Hepatocyte (in vitro differentiated cells): ENCODE measurements around the gene CD74. TPM values are rescaled to one million over a fixed set of nuclear protein-coding genes. Genes with fewer than 3 reads are reported as not detected.

Experiments
- DNase-seq: peaks from one replicate; pipeline ENCODE4 v3.0.0-alpha.2; 2016; ENCODE audit warnings: low spot score
- H2AFZ ChIP-seq: fragments of 200-600 bp; sonication (generic); 2 replicates; pipeline ENCODE4 v1.6.0; 2016; ENCODE audit warnings: antibody characterized with exemption, mild to moderate bottlenecking
- H3K27ac ChIP-seq: fragments of 200-600 bp; sonication (generic); 2 replicates; pipeline ENCODE4 v1.5.1; 2016; ENCODE audit warnings: mild to moderate bottlenecking
- H3K27me3 ChIP-seq: fragments of 200-600 bp; sonication (generic); 2 replicates; pipeline ENCODE4 v1.6.1; 2016
- H3K36me3 ChIP-seq: fragments of 200-600 bp; sonication (generic); replicated peaks from 2 replicates; pipeline ENCODE4 v1.5.1; 2016; ENCODE audit warnings: low read depth; ENCODE audit not compliant: insufficient read depth
- H3K4me1 ChIP-seq: fragments of 200-600 bp; sonication (generic); 2 replicates; pipeline ENCODE4 v1.5.1; 2016; ENCODE audit warnings: mild to moderate bottlenecking, moderate library complexity; ENCODE audit not compliant: insufficient read depth
- H3K4me2 ChIP-seq: fragments of 200-600 bp; sonication (generic); 2 replicates; pipeline ENCODE4 v1.6.0; 2016
- H3K4me3 ChIP-seq: fragments of 200-600 bp; sonication (generic); 2 replicates; pipeline ENCODE4 v1.5.1; 2016; ENCODE audit warnings: mild to moderate bottlenecking
- H3K79me2 ChIP-seq: fragments of 200-600 bp; sonication (generic); 2 replicates; pipeline ENCODE4 v1.6.0; 2017; ENCODE audit warnings: mild to moderate bottlenecking
- H3K9me2 ChIP-seq: fragments of 200-600 bp; sonication (generic); replicated peaks from 2 replicates; pipeline ENCODE4 v1.6.0; 2017; ENCODE audit warnings: mild to moderate bottlenecking; ENCODE audit not compliant: insufficient read depth
- H3K9me3 ChIP-seq: fragments of 200-600 bp; sonication (generic); 2 replicates; pipeline ENCODE4 v1.5.1; 2016; ENCODE audit warnings: low read depth, mild to moderate bottlenecking
- H4K20me1 ChIP-seq: fragments of 200-600 bp; sonication (generic); 2 replicates; pipeline ENCODE4 v1.6.0; 2016; ENCODE audit warnings: mild to moderate bottlenecking; ENCODE audit not compliant: insufficient read depth, poor library complexity, severe bottlenecking
- CTCF ChIP-seq: fragments of 200-600 bp; sonication (generic); IDR thresholded peaks from 2 replicates; pipeline ENCODE4 v1.5.1; 2016; ENCODE audit warnings: antibody characterized with exemption, mild to moderate bottlenecking; ENCODE audit not compliant: poor library complexity
- EZH2 ChIP-seq: fragments of 200-600 bp; sonication (generic); IDR thresholded peaks from 2 replicates; pipeline ENCODE4 v1.6.1; 2016; ENCODE audit warnings: antibody characterized with exemption, mild to moderate bottlenecking, borderline replicate concordance
- EZH2phosphoT487 ChIP-seq: fragments of 200-600 bp; sonication (generic); IDR thresholded peaks from one replicate; pipeline ENCODE4 v1.6.1; 2018; ENCODE audit warnings: antibody characterized with exemption, mild to moderate bottlenecking, low read depth, moderate library complexity; ENCODE audit not compliant: unreplicated experiment, severe bottlenecking
- WGBS: methylation state at CpG from one replicate; pipeline ENCODE4 v1.1.6; 2016; ENCODE audit warnings: low lambda C conversion rate; ENCODE audit errors: missing lambda C conversion rate; 5-methylcytosine and 5-hydroxymethylcytosine counted together
- polyA plus RNA-seq: library from polyadenylated mRNA; unstranded; fragments of >200 nt; fragmentation: Nextera tagmentation; extraction: Ambion mirVana; gene quantifications from 2 replicates; pipeline ENCODE4 v1.2.1, GENCODE V29; 2016
- total RNA-seq: library from RNA; depleted of rRNA; stranded (reverse); fragments of >200 nt; gene quantifications from 2 replicates; pipeline ENCODE4 v1.2.3, GENCODE V29; 2014

The CD74 gene
- total and polyA plus RNA-seq, 2 experiments from 2014 or later, result 57.2 to 107 TPM

DNA sequence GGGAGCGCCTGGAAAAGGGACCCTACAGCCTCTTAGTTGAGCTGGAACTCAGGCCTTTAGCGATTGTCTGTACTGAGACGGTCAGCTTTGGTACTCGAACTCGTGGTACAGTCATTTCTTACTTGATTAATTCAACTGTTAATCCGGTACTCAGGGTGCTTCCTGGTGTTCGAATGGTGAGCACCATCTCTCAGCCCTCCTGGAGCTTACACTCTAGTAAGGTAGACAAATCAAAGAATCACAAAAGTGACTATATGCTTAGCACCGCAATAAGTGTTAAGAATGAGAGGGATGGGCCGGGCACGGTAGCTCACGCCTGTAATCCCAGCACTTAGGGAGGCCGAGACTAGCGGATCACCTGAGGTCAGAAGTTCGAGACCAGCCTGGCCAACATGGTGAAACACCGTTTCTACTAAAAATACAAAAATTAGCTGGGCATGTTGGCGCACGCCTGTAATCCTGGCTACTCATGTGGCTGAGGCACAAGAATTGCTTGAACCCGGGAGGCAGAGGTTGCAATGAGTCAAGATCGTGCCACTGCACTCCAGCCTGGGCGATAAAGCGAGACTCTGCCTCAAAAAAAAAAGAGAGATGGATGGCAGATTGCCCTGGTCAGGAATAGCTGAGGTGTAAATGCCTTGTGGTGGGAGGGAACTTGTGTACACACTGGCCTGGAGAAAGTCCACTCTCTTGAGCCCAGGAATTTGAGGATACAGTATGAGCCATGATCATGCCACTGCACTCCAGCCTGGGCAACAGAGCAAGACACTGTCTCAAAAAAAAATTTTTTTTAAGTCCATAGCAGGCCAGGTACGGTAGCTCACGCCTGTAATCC is 54.2 kb downstream of the CD74 start:
- peaks cover 24% of the 10 kb centered on the region for H3K4me1 ChIP-seq
- WGBS, result 50% methylated on average over 23 of the region's 23 CpGs
- no peaks in the 10 kb centered on the region for H3K9me2 ChIP-seq
- H3K79me2 ChIP-seq, result peaks cover 28% of the 10 kb centered on the region
- peak overlapping the region; percentile 93 for H3K4me2 ChIP-seq
- TF ChIP-seq EZH2 (no peak), EZH2phosphoT487 (no peak), CTCF (no peak)
- peak overlapping the region; percentile 61 for H3K4me3 ChIP-seq
- no peaks in the 10 kb centered on the region for H3K27me3 ChIP-seq
- no peaks in the 10 kb centered on the region for H3K36me3 ChIP-seq
- peak; percentile 40 for DNase-seq
- no peaks in the 10 kb centered on the region for H3K9me3 ChIP-seq
- peak overlapping the region; percentile 52 for H3K27ac ChIP-seq
- H2AFZ ChIP-seq, result peak overlapping the region; percentile 58
- H4K20me1 ChIP-seq, result no peaks in the 10 kb centered on the region

- Histone ChIP-seq H3K27ac (peak within 1 kb of the TSS; percentile 73), H3K79me2 (peaks cover 28% of the 10 kb centered on the region), H3K36me3 (no peaks in the 10 kb centered on the region), H3K4me2 (peak within 1 kb of the TSS; percentile 93), H4K20me1 (no peaks in the 10 kb centered on the region), H3K9me2 (no peaks in the 10 kb centered on the region), H3K4me1 (peaks cover 27% of the 10 kb centered on the region), H3K27me3 (no peaks in the 10 kb centered on the region), H3K4me3 (peak within 1 kb of the TSS; percentile 61), H2AFZ (peak within 1 kb of the TSS; percentile 58), H3K9me3 (no peaks in the 10 kb centered on the region)
- WGBS, result under 1% methylated on average over 83 of the region's 90 CpGs
- TF ChIP-seq CTCF (no peak), EZH2phosphoT487 (no peak), EZH2 (no peak)
- peak; percentile 99 for DNase-seq
These were observed 55.1 kb downstream of the CD74 start, which contains the start of gene TCOF1 for GRCh38 chr5:150357326-150358260. Gene TCOF1, plus strand, starts transcription at chr5:150357697. Its CDS starts 50 bp downstream, at chr5:150357747.

DNA sequence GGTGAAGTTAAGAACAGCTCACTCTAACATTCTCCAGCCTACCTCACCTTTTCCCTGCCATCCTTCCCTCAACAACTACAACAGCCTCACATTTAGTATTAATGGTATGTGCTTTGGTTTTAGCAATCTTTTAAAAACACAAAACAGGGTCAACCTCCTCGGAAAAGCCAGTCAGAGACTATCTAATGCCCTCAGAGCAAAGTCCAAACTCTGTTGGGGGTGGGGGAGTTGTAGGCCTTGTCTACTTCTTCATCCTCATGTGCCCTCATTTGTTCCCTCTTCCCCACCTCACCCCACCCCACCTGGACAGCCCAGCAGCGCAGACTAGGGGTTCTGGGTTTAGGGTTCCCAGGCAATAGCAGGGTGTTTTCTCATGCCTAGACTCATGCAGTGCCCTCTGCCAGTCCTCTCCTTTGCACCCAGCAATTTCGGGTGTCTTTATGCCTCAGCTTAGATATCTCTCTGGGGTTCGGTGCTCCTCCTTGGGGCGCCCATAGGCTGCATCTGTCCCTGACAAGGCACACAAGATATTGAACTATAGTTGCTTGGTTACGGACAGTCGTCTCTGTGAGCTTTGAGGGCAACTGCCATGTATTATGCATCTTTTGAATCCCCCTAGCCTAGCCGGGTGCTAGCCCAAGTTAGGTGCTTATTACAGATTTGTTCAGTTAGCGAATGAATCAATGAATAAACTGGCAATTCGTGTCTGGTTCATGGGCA is 56.0 kb downstream of the CD74 start:
- Histone ChIP-seq H3K4me2 (peak overlapping the region; percentile 70), H3K9me3 (no peaks in the 10 kb centered on the region), H3K4me1 (peaks cover 29% of the 10 kb centered on the region), H3K27me3 (no peaks in the 10 kb centered on the region), H3K27ac (peak overlapping the region; percentile 73), H3K4me3 (no peak overlapping the region), H3K36me3 (no peaks in the 10 kb centered on the region), H2AFZ (peak overlapping the region; percentile 45), H3K79me2 (peaks cover 28% of the 10 kb centered on the region), H3K9me2 (no peaks in the 10 kb centered on the region), H4K20me1 (no peaks in the 10 kb centered on the region)
- TF ChIP-seq EZH2, result no peak
- TF ChIP-seq EZH2phosphoT487, result no peak
- TF ChIP-seq CTCF, result no peak
- WGBS, result 69% methylated on average over 10 of the region's 10 CpGs
- no peak for DNase-seq
